GM23338 (cell line): ENCODE measurements around the gene LAMA4. TPM values are rescaled to one million over a fixed set of nuclear protein-coding genes. Genes with fewer than 3 reads are reported as not detected.

Source experiments
- ATAC-seq: fragments of 200-7000 bp; cut with Tn5 transposase; 3 replicates; pipeline ENCODE4 v1.9.1; 2020
- DNase-seq: peaks from one replicate; pipeline ENCODE4 v3.0.0-alpha.2; 2015; ENCODE audit warnings: low spot score
- H2AFZ ChIP-seq: fragments of 200-600 bp; sonication (generic); 2 replicates; pipeline ENCODE4 v1.8.0; 2016; ENCODE audit warnings: antibody characterized with exemption, mild to moderate bottlenecking, moderate library complexity
- H3F3A ChIP-seq: fragments of 200-600 bp; sonication (generic); replicated peaks from 2 replicates; pipeline ENCODE4 v1.8.0; 2017; ENCODE audit warnings: antibody characterized with exemption, mixed run types, low read depth
- H3K27ac ChIP-seq: fragments of 200-600 bp; sonication (generic); 2 replicates; pipeline ENCODE4 v1.6.1; 2016; ENCODE audit warnings: low read depth
- H3K27me3 ChIP-seq: fragments of 200-600 bp; sonication (generic); 2 replicates; pipeline ENCODE4 v1.8.0; 2016; ENCODE audit warnings: mild to moderate bottlenecking, mixed run types, moderate library complexity; ENCODE audit not compliant: insufficient read depth
- H3K36me3 ChIP-seq: fragments of 200-600 bp; sonication (generic); 2 replicates; pipeline ENCODE4 v1.8.0; 2016; ENCODE audit warnings: mild to moderate bottlenecking; ENCODE audit not compliant: insufficient read depth
- H3K4me1 ChIP-seq: fragments of 200-600 bp; sonication (generic); 2 replicates; pipeline ENCODE4 v1.8.0; 2016; ENCODE audit warnings: mild to moderate bottlenecking, moderate library complexity; ENCODE audit not compliant: insufficient read depth
- H3K4me2 ChIP-seq: fragments of 200-600 bp; sonication (generic); 2 replicates; pipeline ENCODE4 v1.7.1; 2017; ENCODE audit warnings: mixed run types
- H3K4me3 ChIP-seq: fragments of 200-600 bp; sonication (generic); 2 replicates; pipeline ENCODE4 v1.6.1; 2016; ENCODE audit warnings: mixed run types
- H3K79me2 ChIP-seq: fragments of 200-600 bp; sonication (generic); replicated peaks from 2 replicates; pipeline ENCODE4 v1.8.0; 2017; ENCODE audit warnings: mild to moderate bottlenecking; ENCODE audit not compliant: insufficient read depth
- H3K9me2 ChIP-seq: fragments of 200-600 bp; sonication (generic); 2 replicates; pipeline ENCODE4 v1.8.0; 2017; ENCODE audit not compliant: insufficient read depth
- H4K20me1 ChIP-seq: fragments of 200-600 bp; sonication (generic); replicated peaks from 2 replicates; pipeline ENCODE4 v1.8.0; 2017; ENCODE audit warnings: mild to moderate bottlenecking; ENCODE audit not compliant: insufficient read depth
- H3K27ac Mint-ChIP-seq: 2 replicates; pipeline ENCODE4 v1.8.0; 2020; ENCODE audit warnings: inconsistent platforms, mild to moderate bottlenecking, moderate library complexity, mixed read lengths
- H3K27me3 Mint-ChIP-seq: 3 replicates; pipeline ENCODE4 v1.8.0; 2022; ENCODE audit warnings: low read depth, mild to moderate bottlenecking, moderate library complexity, mixed read lengths, inconsistent platforms; ENCODE audit not compliant: insufficient read depth, poor library complexity
- H3K36me3 Mint-ChIP-seq: 3 replicates; pipeline ENCODE4 v1.8.0; 2021; ENCODE audit warnings: low read depth, mild to moderate bottlenecking, inconsistent platforms, moderate library complexity, mixed read lengths
- H3K4me1 Mint-ChIP-seq: 3 replicates; pipeline ENCODE4 v1.8.0; 2020; ENCODE audit warnings: mild to moderate bottlenecking, inconsistent platforms, mixed read lengths
- H3K4me3 Mint-ChIP-seq: 3 replicates; pipeline ENCODE4 v1.8.0; 2021; ENCODE audit warnings: moderate library complexity, mild to moderate bottlenecking, inconsistent platforms, mixed read lengths
- H3K9me3 Mint-ChIP-seq: 3 replicates; pipeline ENCODE4 v1.8.0; 2020; ENCODE audit warnings: moderate library complexity, mild to moderate bottlenecking, inconsistent platforms, mixed read lengths
- CREB1 ChIP-seq: fragments of 250-450 bp; sonication (Bioruptor Pico); IDR thresholded peaks from 2 replicates; pipeline ENCODE4 v1.5.0; 2020; ENCODE audit warnings: low read depth, mild to moderate bottlenecking, moderate library complexity
- CTCF ChIP-seq, 2 experiments: fragments of 200-600 bp in 1 of 2; sonication (generic) in 1 of 2; conservative IDR thresholded peaks; 2 replicates each; pipeline versions ENCODE4 v1.5.1 to v1.6.1; 2016 to 2017; ENCODE audit warnings: antibody characterized with exemption in 2 of 2, low read depth in 2 of 2, mild to moderate bottlenecking in 2 of 2, moderate library complexity in 1 of 2
- ETS1 ChIP-seq: IDR thresholded peaks from 2 replicates; pipeline ENCODE4 v1.6.1; 2016; ENCODE audit warnings: antibody characterized with exemption
- EZH2 ChIP-seq: fragments of 200-600 bp; sonication (generic); IDR thresholded peaks from one replicate; pipeline ENCODE4 v1.8.0; 2017; ENCODE audit warnings: antibody characterized with exemption, mild to moderate bottlenecking, low read depth; ENCODE audit not compliant: unreplicated experiment
- EZH2phosphoT487 ChIP-seq: fragments of 200-600 bp; sonication (generic); IDR thresholded peaks from one replicate; pipeline ENCODE4 v1.8.1; 2018; ENCODE audit warnings: antibody characterized with exemption; ENCODE audit not compliant: unreplicated experiment
- JUNB ChIP-seq: IDR thresholded peaks from one replicate; pipeline ENCODE4 v1.6.1; 2016; ENCODE audit warnings: antibody characterized with exemption; ENCODE audit not compliant: unreplicated experiment
- NANOG ChIP-seq: IDR thresholded peaks from 2 replicates; pipeline ENCODE4 v1.6.1; 2016; ENCODE audit warnings: antibody characterized with exemption, borderline replicate concordance
- POLR2AphosphoS5 ChIP-seq: IDR thresholded peaks from 2 replicates; pipeline ENCODE4 v1.6.1; 2016; ENCODE audit warnings: antibody characterized with exemption, low read depth
- REST ChIP-seq: IDR thresholded peaks from one replicate; pipeline ENCODE4 v1.6.1; 2018; ENCODE audit warnings: antibody characterized with exemption; ENCODE audit not compliant: unreplicated experiment
- STAT1 ChIP-seq: IDR thresholded peaks from one replicate; pipeline ENCODE4 v1.6.1; 2016; ENCODE audit warnings: antibody characterized with exemption; ENCODE audit not compliant: unreplicated experiment
- ZNF114 ChIP-seq: fragments of 250-450 bp; sonication (Bioruptor Pico); IDR thresholded peaks from 2 replicates; pipeline ENCODE4 v1.5.0; 2020; ENCODE audit warnings: mild to moderate bottlenecking, moderate library complexity
- ZNF331 ChIP-seq: fragments of 250-450 bp; sonication (Bioruptor Pico); IDR thresholded peaks from 2 replicates; pipeline ENCODE4 v1.5.0; 2020; ENCODE audit warnings: low read depth, mild to moderate bottlenecking, moderate library complexity
- ZNF462 ChIP-seq: fragments of 250-450 bp; sonication (Bioruptor Pico); IDR thresholded peaks from 2 replicates; pipeline ENCODE4 v1.5.0; 2020; ENCODE audit warnings: mild to moderate bottlenecking, moderate library complexity
- polyA plus RNA-seq: library from polyadenylated mRNA; unstranded; fragments of >200 nt; fragmentation: Nextera tagmentation; extraction: Ambion mirVana; gene quantifications from 2 replicates; pipeline ENCODE4 v1.2.1, GENCODE V29; 2016
- total RNA-seq: library from RNA; depleted of rRNA; stranded (reverse); fragments of >200 nt; shearing (Covaris generic); gene quantifications from 2 replicates; pipeline ENCODE4 v1.2.3, GENCODE V29; 2014

Gene LAMA4
- total and polyA plus RNA-seq, 2 experiments from 2014 or later, result 1.7 to 2.8 TPM

GRCh38 chr6:112194511-112194910 is 59.9 kb downstream of the LAMA4 start:
- Mint-ChIP-seq H3K27me3 (no peaks in the 10 kb centered on the region), H3K36me3 (no peaks in the 10 kb centered on the region), H3K27ac (no peak overlapping the region), H3K4me3 (no peak overlapping the region), H3K4me1 (peaks cover 20% of the 10 kb centered on the region), H3K9me3 (no peaks in the 10 kb centered on the region)
- TF ChIP-seq CREB1 (CRISPR knock-in tag) (no peak), CTCF (conservative IDR thresholded peaks at IDR 0.05; ENCODE audit: low read depth in 2 of 2) (no peak), ZNF331 (no peak), ETS1 (no peak), ZNF114 (CRISPR knock-in tag) (no peak), POLR2AphosphoS5 (no peak), STAT1 (no peak), NANOG (no peak), EZH2phosphoT487 (no peak), EZH2 (no peak), ZNF462 (CRISPR knock-in tag) (no peak), JUNB (no peak), REST (no peak)
- no peak overlapping the region for H3K27ac ChIP-seq
- no peaks in the 10 kb centered on the region for H4K20me1 ChIP-seq
- ATAC-seq (no peak), DNase-seq (no peak)
- no peaks in the 10 kb centered on the region for H3K36me3 ChIP-seq
- peaks cover 7% of the 10 kb centered on the region; the same call in 1 of the 2 replicates for H3K9me2 ChIP-seq
- no peaks in the 10 kb centered on the region for H3F3A ChIP-seq
- no peaks in the 10 kb centered on the region for H3K79me2 ChIP-seq
- no peak overlapping the region for H3K4me3 ChIP-seq
- H3K4me2 ChIP-seq, result no peak overlapping the region
- no peak overlapping the region for H2AFZ ChIP-seq
- no peaks in the 10 kb centered on the region for H3K27me3 ChIP-seq
- peaks cover 13% of the 10 kb centered on the region; the same call in 1 of the 2 replicates for H3K4me1 ChIP-seq
